Activated B cell treated with CpG ODN at 0.5 μM for 24 hours (primary cell): ENCODE data around the gene MRPL34. TPM values are rescaled to one million over a fixed set of nuclear protein-coding genes. Genes with fewer than 3 reads are reported as not detected.

Experiments used
- ATAC-seq: fragments of 200-7000 bp; cut with Tn5 transposase; one replicate; pipeline ENCODE4 v1.10.0; 2021; ENCODE audit warnings: low read depth, mild to moderate bottlenecking, moderate library complexity
- CTCF ChIA-PET: fragments of 350-600 bp; sonication (Branson Sonifier 250); formaldehyde crosslinking; loops from one replicate; lab custom pipeline; 2021; ENCODE audit warnings: antibody characterized with exemption; lab: Charles Lee
- POLR2A ChIA-PET: fragments of 350-600 bp; sonication (Branson Sonifier 250); formaldehyde crosslinking; loops from one replicate; lab custom pipeline; 2021; ENCODE audit warnings: antibody characterized with exemption; lab: Charles Lee
- DNase-seq: peaks from one replicate; pipeline ENCODE4 v3.0.0; 2022
- H3K27ac Mint-ChIP-seq: one replicate; pipeline ENCODE4 v1.8.0; 2020; ENCODE audit warnings: mixed read lengths
- H3K27me3 Mint-ChIP-seq: one replicate; pipeline ENCODE4 v1.8.0; 2021; ENCODE audit warnings: mixed read lengths
- H3K36me3 Mint-ChIP-seq: one replicate; pipeline ENCODE4 v1.8.0; 2021; ENCODE audit warnings: low read depth, mixed read lengths
- H3K4me1 Mint-ChIP-seq: one replicate; pipeline ENCODE4 v1.8.0; 2021; ENCODE audit warnings: mixed read lengths
- H3K4me3 Mint-ChIP-seq: one replicate; pipeline ENCODE4 v1.8.0; 2020; ENCODE audit warnings: mild to moderate bottlenecking, mixed read lengths
- H3K9me3 Mint-ChIP-seq: one replicate; pipeline ENCODE4 v1.8.0; 2020; ENCODE audit warnings: mixed read lengths
- intact Hi-C: fragments of 100-400 bp; cut with micrococcal nuclease; formaldehyde crosslinking; loops from one replicate; pipeline ENCODE4 v1.15.1; 2024
- total RNA-seq: library from RNA; stranded (reverse); gene quantifications from 2 replicates; pipeline ENCODE4 v1.2.3, GENCODE V29; 2022
- TF ChIP-seq, protein P1 (sequence below): fragments of 200-600 bp; IDR thresholded peaks from one replicate; pipeline ENCODE4 v1.8.0; 2022; ENCODE audit warnings: antibody characterized with exemption, mild to moderate bottlenecking

Gene MRPL34
- total RNA-seq, 1 donor from 2014 or later, result 38.2 TPM

DNA sequence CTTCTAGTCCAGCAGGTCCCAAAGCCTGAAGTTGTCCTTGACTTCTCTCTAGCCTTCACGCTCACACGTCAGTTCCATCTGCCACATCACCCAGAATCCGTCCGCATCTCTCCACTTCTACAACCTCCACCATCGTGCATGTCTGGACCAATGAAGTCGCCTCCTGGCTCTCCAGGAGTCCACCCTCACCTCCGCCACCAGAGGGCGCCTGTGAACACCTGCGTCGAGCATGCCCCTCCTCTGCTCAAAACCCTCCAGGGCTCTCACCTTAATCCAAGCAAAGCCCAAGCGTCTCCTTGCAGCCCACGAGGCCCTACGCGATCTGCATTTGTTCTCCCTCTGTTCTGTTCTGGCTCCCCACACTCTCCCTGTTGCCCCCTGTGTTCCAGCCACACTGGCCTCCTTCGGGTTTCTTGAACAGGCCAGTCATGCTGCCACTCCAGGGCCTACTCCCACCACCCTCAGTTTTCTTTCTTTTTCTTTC is 44.8 kb upstream of the MRPL34 start:
- intact Hi-C loops, result loop anchor here (1.0 kb wide), 5 partner anchors 21 to 205 kb away; partner anchors contain the start of gene MRPL34
- Mint-ChIP-seq H3K4me3 (no peak overlapping the region), H3K36me3 (no peaks in the 10 kb centered on the region), H3K27me3 (no peaks in the 10 kb centered on the region), H3K9me3 (no peaks in the 10 kb centered on the region), H3K27ac (no peak overlapping the region), H3K4me1 (peaks cover 11% of the 10 kb centered on the region)
- TF ChIP-seq, protein P1, sequence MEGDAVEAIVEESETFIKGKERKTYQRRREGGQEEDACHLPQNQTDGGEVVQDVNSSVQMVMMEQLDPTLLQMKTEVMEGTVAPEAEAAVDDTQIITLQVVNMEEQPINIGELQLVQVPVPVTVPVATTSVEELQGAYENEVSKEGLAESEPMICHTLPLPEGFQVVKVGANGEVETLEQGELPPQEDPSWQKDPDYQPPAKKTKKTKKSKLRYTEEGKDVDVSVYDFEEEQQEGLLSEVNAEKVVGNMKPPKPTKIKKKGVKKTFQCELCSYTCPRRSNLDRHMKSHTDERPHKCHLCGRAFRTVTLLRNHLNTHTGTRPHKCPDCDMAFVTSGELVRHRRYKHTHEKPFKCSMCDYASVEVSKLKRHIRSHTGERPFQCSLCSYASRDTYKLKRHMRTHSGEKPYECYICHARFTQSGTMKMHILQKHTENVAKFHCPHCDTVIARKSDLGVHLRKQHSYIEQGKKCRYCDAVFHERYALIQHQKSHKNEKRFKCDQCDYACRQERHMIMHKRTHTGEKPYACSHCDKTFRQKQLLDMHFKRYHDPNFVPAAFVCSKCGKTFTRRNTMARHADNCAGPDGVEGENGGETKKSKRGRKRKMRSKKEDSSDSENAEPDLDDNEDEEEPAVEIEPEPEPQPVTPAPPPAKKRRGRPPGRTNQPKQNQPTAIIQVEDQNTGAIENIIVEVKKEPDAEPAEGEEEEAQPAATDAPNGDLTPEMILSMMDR, result peak; percentile 74
- peak; percentile 100 for ATAC-seq
- peak; percentile 83 for DNase-seq
- CTCF ChIA-PET, result interaction anchor here (0.8 to 2.9 kb wide), 8 partner anchors 11 to 205 kb away, joined by 3 to 19 read pairs (median 5); partner anchors contain the start of genes ANKLE1 and MRPL34
- POLR2A ChIA-PET, result interaction anchor here (0.7 to 1.3 kb wide), 4 partner anchors 13 to 45 kb away, joined by 3 to 11 read pairs (median 4); partner anchors contain the start of genes ANKLE1, MRPL34 and OCEL1

DNA sequence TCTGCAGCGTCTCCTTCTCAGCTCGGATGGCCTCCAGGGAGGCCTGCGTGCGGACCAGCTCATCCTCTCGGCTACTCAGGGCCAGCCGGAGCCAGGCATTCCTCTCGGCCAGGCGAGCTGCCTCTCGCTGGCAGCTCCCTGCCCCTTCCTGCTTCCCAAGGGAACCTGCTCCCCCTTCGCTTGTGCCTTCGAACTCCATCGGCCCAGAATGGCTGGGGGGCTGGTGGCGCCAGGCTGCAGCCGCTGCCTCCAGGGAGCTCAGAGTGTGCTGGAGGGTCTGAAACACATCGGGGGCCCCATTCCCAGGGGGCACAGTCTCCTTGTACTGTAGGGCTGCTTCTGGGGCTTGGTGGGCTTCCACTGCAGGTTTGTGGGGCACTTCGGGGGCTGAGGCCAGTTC is 43.1 kb upstream of the MRPL34 start:
- Mint-ChIP-seq H3K4me3 (no peak overlapping the region), H3K9me3 (no peaks in the 10 kb centered on the region), H3K27me3 (no peaks in the 10 kb centered on the region), H3K4me1 (peaks cover 24% of the 10 kb centered on the region), H3K27ac (no peak overlapping the region), H3K36me3 (peaks cover 5% of the 10 kb centered on the region)
- DNase-seq (no peak), ATAC-seq (no peak)
- intact Hi-C loops, result no loop called here
- TF ChIP-seq, protein P1, result no peak
- CTCF ChIA-PET, result interaction anchor here (0.5 to 0.9 kb wide), 3 partner anchors 10 to 202 kb away, joined by 3 read pairs; no protein-coding TSS in a partner anchor
- POLR2A ChIA-PET, result interaction anchor here (0.6 to 0.7 kb wide), 3 partner anchors 133 to 589 kb away, joined by 3 to 7 read pairs (median 3); no protein-coding TSS in a partner anchor

DNA sequence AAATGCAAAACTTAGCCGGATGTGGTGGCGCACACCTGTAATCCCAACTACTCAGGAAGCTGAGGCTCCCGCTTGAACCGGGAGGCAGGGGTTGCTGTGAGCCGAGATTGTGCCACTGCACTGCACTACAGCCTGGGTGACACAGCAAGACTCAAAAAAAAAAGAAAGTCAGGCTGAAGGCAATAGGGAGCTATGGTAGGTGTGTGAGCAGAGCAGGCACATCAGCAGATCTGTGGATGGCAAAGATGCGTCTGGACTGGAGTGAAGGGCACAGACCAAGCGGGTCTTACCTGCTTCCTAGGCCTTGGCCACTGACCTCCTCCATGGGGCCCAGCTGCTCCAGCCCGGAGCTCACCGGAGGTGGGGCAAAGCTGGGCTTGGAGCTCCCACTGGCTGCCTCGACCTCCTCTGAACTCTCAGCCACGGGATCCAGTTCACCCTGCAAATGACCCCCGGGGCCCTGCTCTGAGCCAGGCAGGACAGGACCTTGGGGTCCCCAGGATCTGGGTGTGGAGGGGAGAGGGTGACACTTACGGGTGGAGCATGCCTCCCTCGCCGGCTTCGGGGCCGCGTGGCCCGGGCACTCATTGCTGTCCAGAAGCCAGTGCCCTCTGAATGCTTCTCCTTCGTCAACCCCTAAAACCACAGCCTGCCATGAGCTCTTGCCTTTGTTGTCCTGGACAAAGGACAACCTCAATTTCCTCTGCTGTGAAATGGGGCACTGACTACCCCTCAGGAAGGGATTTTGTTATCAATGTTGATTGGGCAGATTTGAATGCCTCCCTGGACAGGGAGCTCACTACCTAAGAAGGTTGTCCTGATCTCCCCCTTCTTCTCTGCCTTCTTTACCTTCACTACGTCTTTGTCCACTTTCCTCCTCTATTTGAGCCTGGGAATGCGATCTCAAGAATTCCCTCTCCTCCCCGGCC is 41.7 kb upstream of the MRPL34 start:
- ChIA-PET POLR2A (interaction anchor here (0.6 to 2.4 kb wide), 5 partner anchors 38 to 936 kb away, joined by 3 to 9 read pairs (median 3); partner anchors contain the start of genes OCEL1 and USE1), CTCF (interaction anchor here (0.7 to 1.2 kb wide), 2 partner anchors 17 to 37 kb away, joined by 3 to 4 read pairs; partner anchors contain the start of gene ANKLE1)
- Mint-ChIP-seq H3K4me3 (no peak overlapping the region), H3K27ac (peak overlapping the region; percentile 24), H3K36me3 (peaks cover 8% of the 10 kb centered on the region), H3K27me3 (no peaks in the 10 kb centered on the region), H3K4me1 (peaks cover 33% of the 10 kb centered on the region), H3K9me3 (no peaks in the 10 kb centered on the region)
- DNase-seq (no peak), ATAC-seq (no peak)
- intact Hi-C loops, result no loop called here
- TF ChIP-seq, protein P1, result no peak

DNA sequence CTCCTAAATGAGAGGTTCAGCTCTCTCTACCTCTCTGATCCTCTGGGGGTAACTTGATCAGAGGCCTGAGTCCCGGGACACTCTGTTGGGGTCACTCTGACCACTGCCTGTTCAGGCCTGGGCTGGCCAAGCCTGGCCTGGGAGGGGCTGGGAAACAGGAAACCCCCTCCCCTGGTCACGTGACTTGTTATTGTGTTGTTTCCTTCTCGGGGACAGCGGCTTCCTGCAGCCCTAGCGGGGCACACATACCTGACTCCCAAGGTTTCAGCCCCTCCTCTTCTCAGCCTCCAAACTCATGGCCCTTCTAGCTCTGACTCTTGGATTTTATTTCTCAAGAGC is 41.1 kb upstream of the MRPL34 start, which contains the start of gene USHBP1:
TSS of gene USHBP1 (minus strand) at position 105 of the 339 bp plus-strand sequence. CDS start 446 bp downstream, outside the sequence.
- no peak within 1 kb of the TSS for H3K4me3 Mint-ChIP-seq
- CTCF ChIA-PET, result interaction anchor here (0.7 to 1.5 kb wide), 3 partner anchors 17 to 38 kb away, joined by 3 to 5 read pairs (median 4); partner anchors contain the start of gene ANKLE1
- TF ChIP-seq, protein P1, result no peak
- POLR2A ChIA-PET, result interaction anchor here (0.6 to 2.4 kb wide), 4 partner anchors 39 to 199 kb away, joined by 3 to 9 read pairs (median 4); partner anchors contain the start of genes OCEL1 and USE1
- H3K4me1 Mint-ChIP-seq, result peaks cover 35% of the 10 kb centered on the region
- DNase-seq (no peak), ATAC-seq (no peak)
- intact Hi-C loops, result no loop called here
- H3K27me3 Mint-ChIP-seq, result no peaks in the 10 kb centered on the region
- no peaks in the 10 kb centered on the region for H3K9me3 Mint-ChIP-seq
- H3K27ac Mint-ChIP-seq, result peak within 1 kb of the TSS; percentile 24
- H3K36me3 Mint-ChIP-seq, result peaks cover 10% of the 10 kb centered on the region
